GM23338 (cell line): ENCODE results near the gene SFXN5.

Experiments
- CTCF ChIP-seq, 2 experiments: fragments of 200-600 bp in 1 of 2; sonication (generic) in 1 of 2; conservative IDR thresholded peaks; 2 replicates each; pipeline versions ENCODE4 v1.5.1 to v1.6.1; 2016 to 2017; ENCODE audit warnings: antibody characterized with exemption in 2 of 2, low read depth in 2 of 2, mild to moderate bottlenecking in 2 of 2, moderate library complexity in 1 of 2
- ETS1 ChIP-seq: IDR thresholded peaks from 2 replicates; pipeline ENCODE4 v1.6.1; 2016; ENCODE audit warnings: antibody characterized with exemption
- EZH2 ChIP-seq: fragments of 200-600 bp; sonication (generic); IDR thresholded peaks from one replicate; pipeline ENCODE4 v1.8.0; 2017; ENCODE audit warnings: antibody characterized with exemption, mild to moderate bottlenecking, low read depth; ENCODE audit not compliant: unreplicated experiment
- EZH2phosphoT487 ChIP-seq: fragments of 200-600 bp; sonication (generic); IDR thresholded peaks from one replicate; pipeline ENCODE4 v1.8.1; 2018; ENCODE audit warnings: antibody characterized with exemption; ENCODE audit not compliant: unreplicated experiment
- JUNB ChIP-seq: IDR thresholded peaks from one replicate; pipeline ENCODE4 v1.6.1; 2016; ENCODE audit warnings: antibody characterized with exemption; ENCODE audit not compliant: unreplicated experiment
- POLR2AphosphoS5 ChIP-seq: IDR thresholded peaks from 2 replicates; pipeline ENCODE4 v1.6.1; 2016; ENCODE audit warnings: antibody characterized with exemption, low read depth
- REST ChIP-seq: IDR thresholded peaks from one replicate; pipeline ENCODE4 v1.6.1; 2018; ENCODE audit warnings: antibody characterized with exemption; ENCODE audit not compliant: unreplicated experiment
- ZNF114 ChIP-seq: fragments of 250-450 bp; sonication (Bioruptor Pico); IDR thresholded peaks from 2 replicates; pipeline ENCODE4 v1.5.0; 2020; ENCODE audit warnings: mild to moderate bottlenecking, moderate library complexity

- TF ChIP-seq POLR2AphosphoS5: no peak
- no peak for TF ChIP-seq EZH2
- TF ChIP-seq CTCF (conservative IDR thresholded peaks at IDR 0.05; ENCODE audit: low read depth in 2 of 2): no peak
- no peak for TF ChIP-seq EZH2phosphoT487
- TF ChIP-seq ETS1: no peak
- no peak for TF ChIP-seq JUNB
- no peak for TF ChIP-seq ZNF114 (CRISPR knock-in tag)
- no peak for TF ChIP-seq REST
Observed at GRCh38 chr2:73079636-73080035, 8.1 kb upstream of the SFXN5 start.
